HCT116 (cell line): ENCODE results near the gene NAA60. TPM values are rescaled to one million over a fixed set of nuclear protein-coding genes. Genes with fewer than 3 reads are reported as not detected.

ENCODE experiments used
- ATAC-seq: fragments of 200-7000 bp; cut with Tn5 transposase; 2 replicates; pipeline ENCODE4 v1.9.1; 2020; ENCODE audit warnings: mild to moderate bottlenecking, moderate library complexity
- BruUV-seq: library from RNA; stranded (reverse); fragments of 400-500 nt; replicated peaks from 2 replicates; lab custom pipeline; 2021; lab: Mats Ljungman, UMichigan
- CTCF ChIA-PET: fragments of 300-600 bp; sonication (Branson Sonifier 250); formaldehyde crosslinking; loops from one replicate; lab custom pipeline; 2021; ENCODE audit warnings: antibody characterized with exemption; lab: Charles Lee
- POLR2A ChIA-PET: fragments of 300-600, 350-600 bp; sonication (Branson Sonifier 250); formaldehyde crosslinking; loops from one replicate; lab custom pipeline; 2021; ENCODE audit warnings: antibody characterized with exemption; lab: Charles Lee
- RAD21 ChIA-PET, 2 experiments: fragments of 300-600 bp; sonication (Branson Sonifier 250); formaldehyde crosslinking; loops; one replicate each; lab custom pipeline; 2023; ENCODE audit warnings: low total read pairs in 2 of 2; ENCODE audit not compliant: uncharacterized antibody in 2 of 2, unreplicated experiment in 2 of 2, low non-redundant PET in 1 of 2; lab: Charles Lee
- DNase-seq: peaks from one replicate; pipeline ENCODE4 v3.0.0-alpha.2; 2010; ENCODE audit warnings: low read depth, low spot score
- H2AFZ ChIP-seq: fragments of 200-600 bp; shearing (Covaris generic), sonication (generic); 2 replicates; pipeline ENCODE4 v1.6.1; 2017; ENCODE audit warnings: low read depth, mixed run types, mixed read lengths, antibody characterized with exemption, low read length; ENCODE audit not compliant: poor library complexity, severe bottlenecking
- H3K27ac ChIP-seq: 2 replicates; pipeline ENCODE4 v1.5.1; 2012; ENCODE audit warnings: low read depth, low read length
- H3K27me3 ChIP-seq: fragments of 200-600 bp; sonication (generic); 2 replicates; pipeline ENCODE4 v1.6.1; 2016; ENCODE audit warnings: mixed run types, low read length, mixed read lengths; ENCODE audit not compliant: insufficient read depth
- H3K36me3 ChIP-seq, 2 experiments: fragments of 200-500 bp in 1 of 2; fragments of 200-600 bp in 1 of 2; sonication (Bioruptor generic) in 1 of 2; sonication (generic) in 1 of 2; 2 replicates each; pipeline versions ENCODE4 v1.5.1 to v1.6.1; 2014 to 2016; ENCODE audit warnings: low read length in 2 of 2, inconsistent platforms in 1 of 2, mixed read lengths in 1 of 2, mixed run types in 1 of 2; ENCODE audit not compliant: insufficient read depth in 2 of 2, control insufficient read depth in 1 of 2
- H3K4me1 ChIP-seq, 2 experiments: fragments of 200-600 bp in 1 of 2; sonication (generic) in 1 of 2; 2 replicates each; pipeline versions ENCODE4 v1.5.1 to v1.6.1; 2012 to 2017; ENCODE audit warnings: low read length in 2 of 2, inconsistent platforms in 1 of 2, mild to moderate bottlenecking in 1 of 2, mixed read lengths in 1 of 2, mixed run types in 1 of 2, moderate library complexity in 1 of 2; ENCODE audit not compliant: insufficient read depth in 2 of 2, control insufficient read depth in 1 of 2
- H3K4me2 ChIP-seq: fragments of 200-600 bp; sonication (generic); 2 replicates; pipeline ENCODE4 v1.6.1; 2017; ENCODE audit warnings: mixed run types, low read length, mixed read lengths
- H3K4me3 ChIP-seq, 2 experiments: fragments of 200-600 bp in 1 of 2; sonication (generic) in 1 of 2; replicated peaks in 1 of 2; 2 replicates each; pipeline ENCODE4 v1.5.1; 2011 to 2016; ENCODE audit warnings: low read length in 2 of 2, control low read depth in 1 of 2, low read depth in 1 of 2, mild to moderate bottlenecking in 1 of 2, mixed read lengths in 1 of 2, mixed run types in 1 of 2
- H3K79me2 ChIP-seq: fragments of 200-600 bp; sonication (generic); 2 replicates; pipeline ENCODE4 v1.6.1; 2017; ENCODE audit warnings: mild to moderate bottlenecking, mixed run types, low read length, moderate library complexity, mixed read lengths; ENCODE audit not compliant: insufficient read depth
- H3K9ac ChIP-seq: fragments of 200-600 bp; sonication (generic); 2 replicates; pipeline ENCODE4 v1.6.1; 2016; ENCODE audit warnings: low read length, mixed read lengths
- H3K9me2 ChIP-seq: fragments of 200-600 bp; sonication (generic), shearing (Covaris generic); 2 replicates; pipeline ENCODE4 v1.6.1; 2017; ENCODE audit warnings: mixed run types, mild to moderate bottlenecking, moderate library complexity; ENCODE audit not compliant: insufficient read depth
- H3K9me3 ChIP-seq, 2 experiments: fragments of 200-500 bp in 1 of 2; fragments of 200-600 bp in 1 of 2; sonication (Bioruptor generic) in 1 of 2; sonication (generic) in 1 of 2; 2 replicates each; pipeline ENCODE4 v1.6.1; 2014 to 2017; ENCODE audit warnings: low read length in 2 of 2, mixed read lengths in 2 of 2, inconsistent platforms in 1 of 2, low read depth in 1 of 2, mild to moderate bottlenecking in 1 of 2, mixed run types in 1 of 2, moderate library complexity in 1 of 2; ENCODE audit not compliant: control insufficient read depth in 1 of 2, insufficient read depth in 1 of 2
- H4K20me1 ChIP-seq: fragments of 200-600 bp; sonication (generic), shearing (Covaris generic); 2 replicates; pipeline ENCODE4 v1.6.1; 2017; ENCODE audit warnings: mixed run types, mild to moderate bottlenecking, moderate library complexity; ENCODE audit not compliant: insufficient read depth
- CEBPB ChIP-seq: IDR thresholded peaks from 2 replicates; pipeline ENCODE4 v1.6.1; 2012; ENCODE audit warnings: low read depth
- CTCF ChIP-seq, 3 experiments: fragments of 200-600 bp in 1 of 3; sonication (generic) in 1 of 3; IDR thresholded peaks in 2 of 3; conservative IDR thresholded peaks in 1 of 3; 2 replicates each; pipeline ENCODE4 v1.5.1; 2012 to 2017; ENCODE audit warnings: low read depth in 2 of 3, low read length in 2 of 3, antibody characterized with exemption in 1 of 3, borderline replicate concordance in 1 of 3, control low read depth in 1 of 3, mild to moderate bottlenecking in 1 of 3, mixed read lengths in 1 of 3, mixed run types in 1 of 3, moderate library complexity in 1 of 3; ENCODE audit not compliant: insufficient read depth in 1 of 3
- EZH2 ChIP-seq: fragments of 200-600 bp; sonication (generic); IDR thresholded peaks from 2 replicates; pipeline ENCODE4 v1.6.1; 2017; ENCODE audit warnings: antibody characterized with exemption, mixed run types
- MAX ChIP-seq: IDR thresholded peaks from 2 replicates; pipeline ENCODE4 v1.6.1; 2012
- REST ChIP-seq: IDR thresholded peaks from 2 replicates; pipeline ENCODE4 v1.6.1; 2012; ENCODE audit warnings: low read depth
- intact Hi-C: fragments of 100-400 bp; cut with micrococcal nuclease; formaldehyde crosslinking; loops from 2 replicates; pipeline ENCODE4 v1.10.0; 2022
- total RNA-seq: library from RNA; stranded (reverse); gene quantifications from one replicate; pipeline ENCODE4 v1.2.1, GENCODE V29; 2021; ENCODE audit not compliant: unreplicated experiment

Gene NAA60
- total RNA-seq, 1 experiment from 2014 or later: 32.2 TPM

- TF ChIP-seq CTCF (IDR thresholded peaks at IDR 0.05 in 2 of 3, conservative IDR thresholded peaks at IDR 0.05 in 1 of 3; ENCODE audit: borderline replicate concordance in 1 of 3, insufficient read depth in 1 of 3, low read depth in 2 of 3, low read length in 2 of 3) (no peak), CEBPB (no peak)
These were observed 37.6 kb downstream of the NAA60 start (continued) for GRCh38 chr16:3480901-3481695.

- H3K27me3 ChIP-seq: no peaks in the 10 kb centered on the region
- ATAC-seq (no peak), DNase-seq (no peak)
- no TSS peak for BruUV-seq
- TF ChIP-seq REST: no peak
- no peak for TF ChIP-seq EZH2
- TF ChIP-seq MAX: no peak
- TF ChIP-seq CEBPB: no peak
- TF ChIP-seq, all 23 proteins: peak for 0
- H3K9me3 ChIP-seq: no peaks in the 10 kb centered on the region
- CTCF ChIA-PET: no interaction called here
- POLR2A ChIA-PET: no interaction called here
- no peak overlapping the region for H3K4me3 ChIP-seq
- intact Hi-C loops: no loop called here
- H3K4me1 ChIP-seq: no peaks in the 10 kb centered on the region
- no peaks in the 10 kb centered on the region for H4K20me1 ChIP-seq
- no peaks in the 10 kb centered on the region for H3K9me2 ChIP-seq
- H3K36me3 ChIP-seq: peaks cover 17 to 25% of the 10 kb centered on the region in 2 experiments; a peak in 3 of 4 replicates
- H3K27ac ChIP-seq: no peak overlapping the region
- RAD21 ChIA-PET: no interaction called here
- peaks cover 31% of the 10 kb centered on the region for H3K79me2 ChIP-seq
- no peak overlapping the region for H3K4me2 ChIP-seq
- H3K9ac ChIP-seq: no peak overlapping the region
- H2AFZ ChIP-seq: no peak overlapping the region
These were observed 38.5 kb downstream of the NAA60 start for GRCh38 chr16:3481696-3482658.
